ENCODE results near the gene RGP1. TPM values are rescaled to one million over a fixed set of nuclear protein-coding genes. Genes with fewer than 3 reads are reported as not detected.

Gene RGP1
- 10 to 100 TPM; 21.3 to 25.7 TPM for total RNA-seq

GRCh38 chr9:35748858-35749514 is at the start of gene RGP1, which contains the start of gene GBA2:
RGP1 (plus strand) TSS chr9:35749287; CDS start chr9:35749756, 469 bp downstream.
GBA2 (minus strand) TSS chr9:35749228; CDS start chr9:35748704, 524 bp downstream.
- Histone ChIP-seq H3K36me3 (peaks cover 50% of the 10 kb centered on the region), H3K9me3 (no peaks in the 10 kb centered on the region), H3K4me3 (peak within 1 kb of the TSS; percentile 84 to 86), H3K4me1 (peaks cover 0 to 62% of the 10 kb centered on the region in 2 donors), H3K27me3 (no peaks in the 10 kb centered on the region), H3K27ac (peak within 1 kb of the TSS; percentile 94 to 95)
- peak; percentile 76 for DNase-seq (ENCODE audit: low spot score)
- no peak for TF ChIP-seq CTCF (IDR thresholded peaks at IDR 0.05)

GRCh38 chr9:35700031-35700430 is 49.1 kb upstream of the RGP1 start:
- Histone ChIP-seq H3K27ac (peak overlapping the region; percentile 51 to 64), H3K4me1 (peaks cover 0 to 27% of the 10 kb centered on the region in 2 donors), H3K4me3 (no peak overlapping the region), H3K9me3 (no peaks in the 10 kb centered on the region), H3K27me3 (no peaks in the 10 kb centered on the region), H3K36me3 (peaks cover 94% of the 10 kb centered on the region)
- TF ChIP-seq CTCF (IDR thresholded peaks at IDR 0.05) = no peak
- no peak for DNase-seq (ENCODE audit: low spot score)

GRCh38 chr9:35700942-35701341 is 48.1 kb upstream of the RGP1 start:
- Histone ChIP-seq H3K27ac (peak overlapping the region; percentile 51 to 64), H3K9me3 (no peaks in the 10 kb centered on the region), H3K27me3 (no peaks in the 10 kb centered on the region), H3K4me1 (peaks cover 0 to 31% of the 10 kb centered on the region in 2 donors), H3K4me3 (no peak overlapping the region), H3K36me3 (peaks cover 98% of the 10 kb centered on the region)
- no peak for DNase-seq (ENCODE audit: low spot score)
- TF ChIP-seq CTCF (IDR thresholded peaks at IDR 0.05) = no peak

- no peaks in the 10 kb centered on the region for H3K9me3 ChIP-seq
- H3K4me3 ChIP-seq = no peak overlapping the region
- no peak for TF ChIP-seq CTCF (IDR thresholded peaks at IDR 0.05)
- DNase-seq (ENCODE audit: low spot score) = no peak
- peaks cover 100% of the 10 kb centered on the region for H3K36me3 ChIP-seq
- no peak overlapping the region for H3K27ac ChIP-seq
- H3K27me3 ChIP-seq = no peaks in the 10 kb centered on the region
- H3K4me1 ChIP-seq = peaks cover 0 to 21% of the 10 kb centered on the region in 2 donors
Measured at GRCh38 chr9:35702696-35703095, 46.4 kb upstream of the RGP1 start.

GRCh38 chr9:35703906-35704672 is 45.0 kb upstream of the RGP1 start:
- no peak overlapping the region for H3K4me3 ChIP-seq
- no peak for TF ChIP-seq CTCF (IDR thresholded peaks at IDR 0.05)
- peaks cover 0 to 21% of the 10 kb centered on the region in 2 donors for H3K4me1 ChIP-seq
- no peaks in the 10 kb centered on the region for H3K9me3 ChIP-seq
- H3K27ac ChIP-seq = peak overlapping the region; percentile 12 to 45
- peaks cover 100% of the 10 kb centered on the region for H3K36me3 ChIP-seq
- H3K27me3 ChIP-seq = no peaks in the 10 kb centered on the region
- no peak for DNase-seq (ENCODE audit: low spot score)

Data from right atrium auricular region (tissue), 2 donors.